ENCODE data around the gene NEK1.

Gene NEK1

DNA sequence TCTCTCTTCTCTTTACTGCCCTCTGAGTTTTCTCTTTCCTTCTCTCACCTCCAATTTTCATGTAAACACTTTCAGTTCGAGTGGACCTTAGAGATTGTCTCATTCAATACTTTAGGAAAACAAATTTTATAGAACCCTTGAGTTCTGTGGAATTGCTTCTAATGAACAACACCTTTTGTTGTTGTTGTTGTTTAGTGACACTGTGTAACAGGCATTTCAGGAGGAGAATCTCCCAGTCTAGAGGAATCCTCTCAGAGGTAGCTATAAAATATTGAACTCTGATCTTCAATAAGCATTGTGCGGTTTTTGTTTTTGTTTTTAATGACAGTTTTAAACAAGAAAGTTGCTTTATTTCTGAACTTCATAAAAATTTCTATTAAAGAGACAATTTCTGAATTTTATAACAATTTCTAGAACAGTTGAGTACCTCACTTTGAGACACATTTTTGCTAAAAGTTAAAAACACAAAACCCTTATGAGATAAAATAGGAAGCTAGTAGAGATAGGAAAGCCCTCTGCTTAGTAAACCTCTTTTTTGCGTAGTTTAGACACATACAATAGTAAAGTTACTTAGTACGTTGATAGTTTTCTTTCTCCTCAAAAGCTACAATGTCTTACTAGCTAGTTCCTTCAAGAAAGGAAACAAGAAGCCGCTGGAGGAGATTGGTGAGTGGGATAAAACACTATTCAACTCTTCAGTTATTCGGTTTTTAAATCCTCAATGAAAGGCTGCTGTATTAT, 46.8 kb upstream of the NEK1 start:
- DNase-seq, result peak; percentile 18
- H2AK5ac ChIP-seq (ENCODE audit: low read length), result no peak overlapping the region
- peaks cover 6% of the 10 kb centered on the region for H3K79me2 ChIP-seq (ENCODE audit: control insufficient read depth, insufficient read depth, low read length)
- no peak overlapping the region for H4K8ac ChIP-seq (ENCODE audit: low read depth, low read length)
- no peak overlapping the region for H2BK15ac ChIP-seq (replicated peaks; ENCODE audit: low read depth)
- H3K9ac ChIP-seq (ENCODE audit: low read length), result no peak overlapping the region
- H3K23ac ChIP-seq (ENCODE audit: low read length), result no peak overlapping the region
- H3K4ac ChIP-seq (ENCODE audit: low read depth, low read length), result no peak overlapping the region
- no peak overlapping the region for H3K4me3 ChIP-seq (ENCODE audit: low read length)
- H3K56ac ChIP-seq (ENCODE audit: low read length), result no peak overlapping the region
- H2BK5ac ChIP-seq (ENCODE audit: low read length), result no peak overlapping the region
- H3K27me3 ChIP-seq (ENCODE audit: insufficient read depth, low read length, poor library complexity), result no peaks in the 10 kb centered on the region
- H3K4me2 ChIP-seq (ENCODE audit: low read length), result no peak overlapping the region
- no peak overlapping the region for H2BK120ac ChIP-seq (ENCODE audit: low read depth, low read length)
- no peaks in the 10 kb centered on the region for H3K36me3 ChIP-seq (ENCODE audit: control insufficient read depth, insufficient read depth, low read length)
- no peak overlapping the region for H4K5ac ChIP-seq (ENCODE audit: low read length)
- no peak overlapping the region for H3K18ac ChIP-seq (ENCODE audit: low read length)
- H3K4me1 ChIP-seq (ENCODE audit: control insufficient read depth, low read depth, low read length), result no peaks in the 10 kb centered on the region
- H3K79me1 ChIP-seq (ENCODE audit: low read length), result peaks cover 1% of the 10 kb centered on the region
- WGBS (ENCODE audit: extremely low coverage, insufficient coverage, low lambda C conversion rate), result no CpG with 5 or more reads among the region's 6 CpGs
- H3K27ac ChIP-seq (ENCODE audit: low read depth, low read length), result no peak overlapping the region

DNA sequence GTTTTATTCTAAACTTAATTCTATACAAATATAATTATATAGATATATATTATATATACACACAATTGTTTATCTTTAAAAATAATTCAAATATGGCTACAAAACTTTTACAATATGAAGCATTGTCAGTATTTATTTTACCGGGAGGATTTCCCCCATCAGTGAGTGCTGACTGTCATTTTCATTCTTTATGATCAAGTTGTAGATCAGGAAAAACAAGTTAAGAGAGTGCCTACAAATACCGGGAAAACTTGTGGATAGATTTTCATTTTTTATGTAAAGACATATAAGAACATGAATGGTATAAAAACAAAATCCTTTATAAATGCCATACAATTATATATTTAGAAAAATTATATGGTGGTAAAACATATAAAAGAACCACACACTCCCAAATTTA, 45.8 kb upstream of the NEK1 start:
- Histone ChIP-seq H4K8ac (ENCODE audit: low read depth, low read length) (no peak overlapping the region), H2BK5ac (ENCODE audit: low read length) (no peak overlapping the region)

DNA sequence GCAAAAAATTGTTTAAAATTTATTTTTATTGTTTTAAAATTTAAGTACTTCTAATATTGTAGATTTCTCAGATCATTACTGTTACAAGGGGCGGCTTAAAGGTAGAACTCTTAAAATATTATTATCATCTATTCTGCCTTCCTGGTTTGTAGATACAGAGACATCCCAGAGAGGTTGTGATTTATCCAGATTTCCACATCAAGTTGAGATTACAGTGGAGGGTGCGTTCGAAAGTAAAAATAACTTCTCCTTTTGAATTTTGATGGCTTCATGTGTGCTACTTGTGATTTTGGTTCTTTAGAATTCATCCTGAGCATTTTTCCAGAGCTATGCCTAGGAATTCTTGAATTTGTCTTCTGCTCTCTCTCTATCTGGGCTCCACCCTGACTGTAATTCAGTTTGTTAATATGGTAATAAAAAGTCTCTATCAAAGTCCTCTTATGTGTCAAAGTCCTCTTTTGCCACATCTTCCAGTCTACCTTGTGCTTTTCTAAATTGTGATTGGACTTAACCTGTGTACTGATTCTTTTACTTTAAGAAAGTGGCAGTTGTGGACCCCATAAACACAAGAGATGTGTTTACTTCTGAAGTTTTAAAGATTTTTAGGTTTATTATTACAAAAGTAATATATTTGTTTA, 45.2 kb upstream of the NEK1 start:
- DNase-seq, result no peak
- no peak overlapping the region for H3K9ac ChIP-seq (ENCODE audit: low read length)
- no peak overlapping the region for H2BK5ac ChIP-seq (ENCODE audit: low read length)
- no peaks in the 10 kb centered on the region for H3K36me3 ChIP-seq (ENCODE audit: control insufficient read depth, insufficient read depth, low read length)
- no peak overlapping the region for H3K23ac ChIP-seq (ENCODE audit: low read length)
- H2BK15ac ChIP-seq (replicated peaks; ENCODE audit: low read depth), result no peak overlapping the region
- no peak overlapping the region for H4K5ac ChIP-seq (ENCODE audit: low read length)
- H3K4ac ChIP-seq (ENCODE audit: low read depth, low read length), result no peak overlapping the region
- H4K8ac ChIP-seq (ENCODE audit: low read depth, low read length), result no peak overlapping the region
- WGBS (ENCODE audit: extremely low coverage, insufficient coverage, low lambda C conversion rate), result no CpG with 5 or more reads among the region's 3 CpGs
- H3K18ac ChIP-seq (ENCODE audit: low read length), result no peak overlapping the region
- H2AK5ac ChIP-seq (ENCODE audit: low read length), result no peak overlapping the region
- no peak overlapping the region for H3K4me2 ChIP-seq (ENCODE audit: low read length)
- H3K4me1 ChIP-seq (ENCODE audit: control insufficient read depth, low read depth, low read length), result no peaks in the 10 kb centered on the region
- H2BK120ac ChIP-seq (ENCODE audit: low read depth, low read length), result no peak overlapping the region
- H3K27me3 ChIP-seq (ENCODE audit: insufficient read depth, low read length, poor library complexity), result no peaks in the 10 kb centered on the region
- peaks cover 1% of the 10 kb centered on the region for H3K79me1 ChIP-seq (ENCODE audit: low read length)
- peaks cover 6% of the 10 kb centered on the region for H3K79me2 ChIP-seq (ENCODE audit: control insufficient read depth, insufficient read depth, low read length)
- no peak overlapping the region for H3K27ac ChIP-seq (ENCODE audit: low read depth, low read length)
- H3K4me3 ChIP-seq (ENCODE audit: low read length), result no peak overlapping the region
- no peak overlapping the region for H3K56ac ChIP-seq (ENCODE audit: low read length)

More for the DNA sequence above, 45.8 kb upstream of the NEK1 start:
- H3K27me3 ChIP-seq (ENCODE audit: insufficient read depth, low read length, poor library complexity), result no peaks in the 10 kb centered on the region
- no peaks in the 10 kb centered on the region for H3K36me3 ChIP-seq (ENCODE audit: control insufficient read depth, insufficient read depth, low read length)
- no peaks in the 10 kb centered on the region for H3K4me1 ChIP-seq (ENCODE audit: control insufficient read depth, low read depth, low read length)
- H4K5ac ChIP-seq (ENCODE audit: low read length), result no peak overlapping the region
- H2AK5ac ChIP-seq (ENCODE audit: low read length), result no peak overlapping the region
- H3K4me3 ChIP-seq (ENCODE audit: low read length), result no peak overlapping the region
- no peak overlapping the region for H3K4ac ChIP-seq (ENCODE audit: low read depth, low read length)
- no CpG with 5 or more reads among the region's 2 CpGs for WGBS (ENCODE audit: extremely low coverage, insufficient coverage, low lambda C conversion rate)
- no peak overlapping the region for H3K27ac ChIP-seq (ENCODE audit: low read depth, low read length)
- peaks cover 1% of the 10 kb centered on the region for H3K79me1 ChIP-seq (ENCODE audit: low read length)
- no peak overlapping the region for H2BK120ac ChIP-seq (ENCODE audit: low read depth, low read length)
- H2BK15ac ChIP-seq (replicated peaks; ENCODE audit: low read depth), result no peak overlapping the region
- H3K4me2 ChIP-seq (ENCODE audit: low read length), result no peak overlapping the region
- DNase-seq, result no peak
- H3K9ac ChIP-seq (ENCODE audit: low read length), result no peak overlapping the region
- H3K56ac ChIP-seq (ENCODE audit: low read length), result no peak overlapping the region
- H3K23ac ChIP-seq (ENCODE audit: low read length), result no peak overlapping the region
- H3K18ac ChIP-seq (ENCODE audit: low read length), result no peak overlapping the region
- peaks cover 6% of the 10 kb centered on the region for H3K79me2 ChIP-seq (ENCODE audit: control insufficient read depth, insufficient read depth, low read length)

DNA sequence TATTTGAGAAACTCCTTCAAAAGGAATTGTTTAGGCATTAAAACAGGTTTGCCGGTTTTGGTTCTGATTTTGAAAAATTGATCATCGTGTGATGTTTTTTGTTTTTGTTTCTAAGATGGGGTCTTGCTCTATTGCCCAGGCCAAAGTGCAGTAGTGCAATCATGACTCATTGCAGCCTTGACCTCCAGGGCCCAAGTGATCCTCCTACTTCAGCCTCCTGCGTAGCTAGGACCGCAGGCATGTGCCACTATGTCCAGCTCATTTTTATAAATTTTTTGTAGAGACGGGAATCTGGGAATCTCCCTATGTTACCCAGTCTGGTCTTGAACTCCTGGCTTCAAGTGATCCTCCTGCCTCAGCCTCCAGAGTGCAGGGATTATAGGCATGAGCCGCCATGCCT, 43.0 kb upstream of the NEK1 start:
- peaks cover 1% of the 10 kb centered on the region for H3K79me1 ChIP-seq (ENCODE audit: low read length)
- no peak overlapping the region for H3K23ac ChIP-seq (ENCODE audit: low read length)
- no peak overlapping the region for H3K4ac ChIP-seq (ENCODE audit: low read depth, low read length)
- no peak overlapping the region for H3K4me2 ChIP-seq (ENCODE audit: low read length)
- no CpG with 5 or more reads among the region's 6 CpGs for WGBS (ENCODE audit: extremely low coverage, insufficient coverage, low lambda C conversion rate)
- H3K4me1 ChIP-seq (ENCODE audit: control insufficient read depth, low read depth, low read length), result no peaks in the 10 kb centered on the region
- H2BK120ac ChIP-seq (ENCODE audit: low read depth, low read length), result no peak overlapping the region
- H3K18ac ChIP-seq (ENCODE audit: low read length), result no peak overlapping the region
- no peaks in the 10 kb centered on the region for H3K27me3 ChIP-seq (ENCODE audit: insufficient read depth, low read length, poor library complexity)
- no peak overlapping the region for H2AK5ac ChIP-seq (ENCODE audit: low read length)
- H3K9ac ChIP-seq (ENCODE audit: low read length), result no peak overlapping the region
- no peak overlapping the region for H2BK15ac ChIP-seq (replicated peaks; ENCODE audit: low read depth)
- H2BK5ac ChIP-seq (ENCODE audit: low read length), result no peak overlapping the region
- peaks cover 7% of the 10 kb centered on the region for H3K79me2 ChIP-seq (ENCODE audit: control insufficient read depth, insufficient read depth, low read length)
- DNase-seq, result no peak
- no peak overlapping the region for H3K56ac ChIP-seq (ENCODE audit: low read length)
- H4K5ac ChIP-seq (ENCODE audit: low read length), result no peak overlapping the region
- H3K4me3 ChIP-seq (ENCODE audit: low read length), result no peak overlapping the region
- no peaks in the 10 kb centered on the region for H3K36me3 ChIP-seq (ENCODE audit: control insufficient read depth, insufficient read depth, low read length)
- H3K27ac ChIP-seq (ENCODE audit: low read depth, low read length), result no peak overlapping the region
- no peak overlapping the region for H4K8ac ChIP-seq (ENCODE audit: low read depth, low read length)

DNA sequence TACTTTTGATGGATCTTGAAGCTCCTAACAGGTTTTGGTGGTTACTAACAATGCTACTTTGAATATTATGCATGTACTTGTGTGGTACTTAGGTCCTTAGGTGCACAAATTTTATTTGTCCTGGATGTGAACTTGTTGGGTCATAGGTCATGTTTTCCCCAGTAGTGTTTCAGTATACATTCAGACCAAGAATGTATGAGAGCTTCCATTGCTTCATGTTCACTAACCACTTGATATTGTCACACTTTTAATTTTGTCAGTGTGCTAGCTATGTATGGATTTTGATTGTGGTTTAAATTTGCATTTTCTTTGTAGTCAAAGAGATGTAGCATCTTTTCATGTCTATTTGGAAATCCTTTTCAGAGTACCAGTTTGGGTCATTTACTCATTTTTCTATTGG, 40.2 kb upstream of the NEK1 start:
- no peak overlapping the region for H4K8ac ChIP-seq (ENCODE audit: low read depth, low read length)
- H3K4me1 ChIP-seq (ENCODE audit: control insufficient read depth, low read depth, low read length), result no peaks in the 10 kb centered on the region
- DNase-seq, result no peak
- no peak overlapping the region for H3K4me3 ChIP-seq (ENCODE audit: low read length)
- no peak overlapping the region for H3K56ac ChIP-seq (ENCODE audit: low read length)
- H3K4me2 ChIP-seq (ENCODE audit: low read length), result no peak overlapping the region
- H3K27ac ChIP-seq (ENCODE audit: low read depth, low read length), result no peak overlapping the region
- H3K27me3 ChIP-seq (ENCODE audit: insufficient read depth, low read length, poor library complexity), result no peaks in the 10 kb centered on the region
- no peak overlapping the region for H3K18ac ChIP-seq (ENCODE audit: low read length)
- peaks cover 7% of the 10 kb centered on the region for H3K79me2 ChIP-seq (ENCODE audit: control insufficient read depth, insufficient read depth, low read length)
- no peaks in the 10 kb centered on the region for H3K36me3 ChIP-seq (ENCODE audit: control insufficient read depth, insufficient read depth, low read length)
- H2AK5ac ChIP-seq (ENCODE audit: low read length), result no peak overlapping the region
- H4K5ac ChIP-seq (ENCODE audit: low read length), result no peak overlapping the region
- no peak overlapping the region for H3K23ac ChIP-seq (ENCODE audit: low read length)
- H3K9ac ChIP-seq (ENCODE audit: low read length), result no peak overlapping the region
- H2BK120ac ChIP-seq (ENCODE audit: low read depth, low read length), result no peak overlapping the region
- H3K79me1 ChIP-seq (ENCODE audit: low read length), result peaks cover 1% of the 10 kb centered on the region
- no peak overlapping the region for H2BK15ac ChIP-seq (replicated peaks; ENCODE audit: low read depth)
- H3K4ac ChIP-seq (ENCODE audit: low read depth, low read length), result no peak overlapping the region
- H2BK5ac ChIP-seq (ENCODE audit: low read length), result no peak overlapping the region
